Measurements from ENCODE around the gene CDK5.
"Not testable (repeated sequence)": the region's sequence is repeated elsewhere in the genome, so short reads cannot be mapped to it uniquely, and the experiment has no call there.

The CDK5 gene

DNA sequence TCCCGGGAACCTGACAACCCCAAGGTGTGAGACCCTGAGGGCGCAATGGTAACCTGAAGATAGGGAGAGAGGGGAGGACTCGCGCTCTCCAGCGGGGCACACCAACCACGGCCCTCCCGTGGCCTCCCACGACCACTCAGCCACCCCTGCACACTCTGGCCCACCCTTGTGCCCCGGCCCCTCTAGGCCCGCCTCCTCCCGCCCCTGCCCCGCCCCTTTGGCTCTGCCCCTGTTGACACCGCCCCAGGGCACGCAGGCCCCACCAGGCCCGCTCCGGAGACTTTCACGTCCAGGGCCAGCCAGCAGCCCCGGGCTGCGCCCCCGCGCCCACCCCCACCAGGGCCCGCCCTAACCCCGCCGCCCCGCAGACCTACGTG lies 44.4 kb downstream of the CDK5 start:
- no peak for DNase-seq

DNA sequence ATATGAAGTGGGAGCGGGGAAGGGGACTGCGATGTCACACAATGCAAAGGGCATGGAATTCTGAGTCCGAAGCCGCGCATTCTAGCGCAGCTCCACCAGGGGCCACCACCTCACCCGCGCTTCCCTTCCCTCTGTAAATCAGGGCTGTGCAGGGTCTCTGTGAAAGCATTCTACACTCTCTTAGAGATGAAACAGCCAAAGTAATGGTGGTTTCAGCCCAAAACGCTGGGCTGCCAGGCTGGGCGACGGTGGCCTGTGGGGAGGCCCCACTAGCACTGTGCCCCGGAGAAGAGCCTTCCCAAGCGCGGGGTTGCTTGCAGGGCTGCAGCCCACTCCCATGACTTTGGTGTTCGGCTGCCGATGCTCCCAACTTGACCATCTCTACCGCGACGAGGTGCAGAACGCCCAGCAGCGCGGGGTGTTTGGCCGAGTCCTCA lies 44.8 kb downstream of the CDK5 start:
- no peak for DNase-seq

DNA sequence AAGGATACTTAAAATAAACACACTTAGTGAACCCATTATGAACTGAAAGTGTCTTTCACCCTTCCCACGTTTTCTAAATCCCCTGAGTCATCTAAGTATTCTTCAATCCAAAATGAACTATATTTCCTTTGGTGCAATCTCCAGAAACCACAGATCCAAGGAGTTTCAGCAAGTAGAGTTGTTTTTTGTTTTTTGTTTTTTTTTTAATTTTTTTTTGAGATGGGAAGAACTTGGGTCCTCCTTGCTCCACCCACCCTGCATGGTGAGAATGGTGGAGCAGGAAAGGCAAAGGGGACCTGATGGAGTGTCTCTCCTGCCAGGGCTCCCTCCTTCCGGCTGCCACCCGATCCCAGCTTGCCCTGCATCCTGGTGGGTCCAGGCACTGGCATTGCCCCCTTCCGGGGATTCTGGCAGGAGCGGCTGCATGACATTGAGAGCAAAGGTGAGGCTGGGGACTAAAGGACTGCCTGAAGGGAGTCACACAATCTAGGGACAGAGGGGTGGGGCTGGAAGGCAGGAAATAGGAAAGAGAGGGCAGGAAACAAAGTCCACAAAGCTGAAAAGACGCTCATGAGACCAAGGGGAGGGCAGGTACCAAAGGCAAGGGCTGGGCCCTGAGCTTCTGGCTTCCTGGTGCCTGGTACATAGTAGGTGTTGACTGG lies 45.5 kb downstream of the CDK5 start:
- DNase-seq: no peak

DNA sequence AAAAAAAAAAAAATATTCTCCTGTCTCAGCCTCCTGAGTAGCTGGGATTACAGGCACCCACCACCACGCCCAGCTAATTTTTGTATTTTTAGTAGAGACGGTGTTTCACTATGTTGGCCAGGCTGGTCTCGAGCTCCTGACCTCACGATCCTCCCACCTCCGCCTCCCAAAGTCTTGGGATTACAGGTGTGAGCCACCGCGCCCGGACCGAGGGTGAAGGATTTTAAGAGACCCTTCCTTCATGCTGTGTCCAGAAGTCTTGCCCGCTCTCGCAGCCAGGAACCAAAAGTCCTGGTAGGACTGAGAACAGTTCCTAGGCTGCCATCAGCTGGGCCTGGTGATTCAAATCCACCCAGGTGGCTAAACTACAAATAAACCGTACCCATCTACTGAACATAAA lies 46.1 kb downstream of the CDK5 start:
- DNase-seq: not testable (repeated sequence)

DNA sequence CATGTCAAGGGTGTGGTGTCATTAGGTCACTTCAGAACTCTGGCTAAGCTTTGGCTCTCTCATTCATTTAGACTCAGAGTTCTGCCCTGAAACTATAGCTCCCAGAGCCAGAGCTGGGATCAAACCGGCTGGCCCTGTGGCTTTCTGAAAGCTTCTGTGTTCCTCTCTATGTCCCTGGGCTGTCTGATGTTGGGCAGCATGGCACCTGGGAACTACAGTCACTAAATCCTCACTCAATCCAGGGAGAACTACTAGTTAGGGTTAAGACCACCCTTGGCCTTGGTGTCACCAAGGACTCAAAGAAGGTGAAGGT lies 46.6 kb downstream of the CDK5 start:
- no peak for DNase-seq

DNA sequence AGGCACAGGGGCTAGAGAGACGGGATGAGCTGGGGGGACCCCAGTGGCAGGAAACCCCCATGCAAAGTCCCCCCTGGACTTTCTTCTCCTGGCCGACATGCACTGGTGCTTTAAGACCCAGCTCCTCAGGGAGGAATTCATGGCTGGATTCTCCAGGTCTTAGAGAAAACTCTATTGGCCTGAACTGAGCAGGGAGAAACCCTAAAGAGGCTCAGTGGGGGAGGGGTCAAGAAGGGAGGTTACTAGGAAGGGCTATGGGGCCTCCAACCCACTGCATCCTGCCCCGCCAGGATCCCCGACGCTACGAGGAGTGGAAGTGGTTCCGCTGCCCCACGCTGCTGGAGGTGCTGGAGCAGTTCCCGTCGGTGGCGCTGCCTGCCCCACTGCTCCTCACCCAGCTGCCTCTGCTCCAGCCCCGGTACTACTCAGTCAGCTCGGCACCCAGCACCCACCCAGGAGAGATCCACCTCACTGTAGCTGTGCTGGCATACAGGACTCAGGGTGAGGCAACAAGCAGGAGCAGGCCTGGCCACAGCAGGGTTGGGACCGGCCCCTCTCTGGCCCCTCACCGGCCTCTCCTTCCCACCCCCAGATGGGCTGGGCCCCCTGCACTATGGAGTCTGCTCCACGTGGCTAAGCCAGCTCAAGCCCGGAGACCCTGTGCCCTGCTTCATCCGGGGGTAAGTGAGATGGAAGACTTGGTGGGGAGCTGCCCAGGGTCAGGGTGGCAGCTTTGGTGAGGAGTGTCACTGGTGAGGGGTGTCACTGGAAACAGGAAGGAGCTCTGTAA lies 47.2 kb downstream of the CDK5 start:
- DNase-seq: peak; percentile 37

DNA sequence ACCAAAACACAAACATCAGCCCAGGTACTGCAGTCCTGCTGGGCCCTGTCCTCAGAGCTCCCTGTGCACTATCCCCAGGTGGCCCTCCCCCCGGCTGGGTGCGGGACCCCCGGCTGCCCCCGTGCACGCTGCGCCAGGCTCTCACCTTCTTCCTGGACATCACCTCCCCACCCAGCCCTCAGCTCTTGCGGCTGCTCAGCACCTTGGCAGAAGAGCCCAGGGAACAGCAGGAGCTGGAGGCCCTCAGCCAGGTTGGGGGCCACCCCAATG lies 47.7 kb downstream of the CDK5 start:
- DNase-seq: no peak

DNA sequence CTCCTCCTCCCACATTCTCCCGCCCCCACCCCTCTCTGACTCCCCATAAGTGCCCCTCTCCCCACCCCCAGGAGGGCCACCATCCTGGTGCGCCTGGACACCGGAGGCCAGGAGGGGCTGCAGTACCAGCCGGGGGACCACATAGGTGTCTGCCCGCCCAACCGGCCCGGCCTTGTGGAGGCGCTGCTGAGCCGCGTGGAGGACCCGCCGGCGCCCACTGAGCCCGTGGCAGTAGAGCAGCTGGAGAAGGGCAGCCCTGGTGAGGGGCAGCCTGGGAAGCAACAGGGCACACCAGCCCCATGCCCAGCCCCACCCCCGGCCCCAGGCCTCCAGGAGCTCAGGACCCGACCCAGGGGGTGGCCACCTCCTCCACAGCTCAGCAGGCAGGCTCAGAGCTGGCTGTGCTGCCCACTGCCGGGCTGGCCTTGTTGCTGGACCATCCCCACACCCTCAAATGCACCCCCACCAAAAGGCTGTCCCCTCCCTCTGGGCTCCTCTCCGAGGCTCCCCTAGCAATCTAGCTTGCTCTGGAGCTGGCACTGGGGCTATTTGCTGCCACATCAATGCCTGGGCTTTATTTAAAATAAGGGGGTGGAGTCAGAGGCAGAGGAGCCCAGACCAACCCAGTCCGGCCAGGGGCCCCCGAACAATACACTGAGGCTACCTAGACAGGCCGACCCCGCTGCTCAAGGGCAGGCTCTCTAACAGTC lies 48.2 kb downstream of the CDK5 start:
- DNase-seq: no peak

DNA sequence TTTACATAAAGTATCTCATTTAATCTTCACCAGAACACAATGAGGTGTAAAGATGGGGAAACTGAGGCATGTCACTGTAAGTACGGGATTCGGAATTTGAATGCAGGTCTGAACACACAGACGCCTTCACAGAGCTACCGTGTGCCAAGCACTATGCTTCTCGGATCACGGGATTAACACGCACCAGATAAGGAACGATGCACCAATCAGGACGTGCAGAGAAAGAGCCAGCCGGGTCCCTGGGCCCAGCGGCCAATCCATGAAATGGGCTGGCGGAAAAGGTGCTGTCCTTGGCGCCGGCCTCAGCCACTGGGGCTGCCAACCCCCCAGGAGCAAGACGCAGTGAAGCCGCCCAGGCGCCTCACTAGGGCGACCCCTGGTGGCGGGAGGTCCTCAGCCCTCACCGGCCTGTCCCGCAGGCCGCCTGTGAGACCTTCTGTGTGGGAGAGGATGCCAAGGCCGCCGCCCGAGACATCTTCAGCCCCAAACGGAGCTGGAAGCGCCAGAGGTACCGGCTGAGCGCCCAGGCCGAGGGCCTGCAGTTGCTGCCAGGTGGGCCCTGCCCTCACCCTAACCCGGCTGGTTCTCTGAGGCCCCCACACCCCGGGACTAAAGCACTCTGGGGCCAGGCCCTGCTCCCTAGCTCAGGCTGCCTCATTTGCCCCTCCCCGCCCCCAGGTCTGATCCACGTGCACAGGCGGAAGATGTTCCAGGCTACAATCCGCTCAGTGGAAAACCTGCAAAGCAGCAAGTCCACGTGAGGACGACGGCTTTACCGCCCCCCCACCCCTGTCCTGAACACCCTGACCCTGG lies 49.0 kb downstream of the CDK5 start:
- peak; percentile 79 for DNase-seq

DNA sequence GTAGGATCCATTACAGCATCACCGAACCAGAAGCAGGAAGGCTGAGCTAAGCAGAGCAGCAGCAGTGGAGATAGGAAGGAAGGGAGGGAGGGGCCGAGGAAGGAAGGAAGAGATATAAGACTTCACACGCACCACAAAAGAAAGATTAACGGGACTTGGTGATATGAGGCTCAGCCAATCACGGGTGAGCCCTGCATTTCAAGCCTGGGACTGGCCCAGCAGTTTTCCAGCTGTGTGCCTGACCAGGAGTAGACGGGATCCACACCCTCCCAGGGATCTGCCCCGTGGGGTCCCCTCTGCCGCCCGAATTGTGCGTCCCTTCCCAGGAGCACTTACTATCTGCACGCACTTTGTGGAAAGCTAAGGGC lies 49.6 kb downstream of the CDK5 start:
- no peak for DNase-seq

DNA sequence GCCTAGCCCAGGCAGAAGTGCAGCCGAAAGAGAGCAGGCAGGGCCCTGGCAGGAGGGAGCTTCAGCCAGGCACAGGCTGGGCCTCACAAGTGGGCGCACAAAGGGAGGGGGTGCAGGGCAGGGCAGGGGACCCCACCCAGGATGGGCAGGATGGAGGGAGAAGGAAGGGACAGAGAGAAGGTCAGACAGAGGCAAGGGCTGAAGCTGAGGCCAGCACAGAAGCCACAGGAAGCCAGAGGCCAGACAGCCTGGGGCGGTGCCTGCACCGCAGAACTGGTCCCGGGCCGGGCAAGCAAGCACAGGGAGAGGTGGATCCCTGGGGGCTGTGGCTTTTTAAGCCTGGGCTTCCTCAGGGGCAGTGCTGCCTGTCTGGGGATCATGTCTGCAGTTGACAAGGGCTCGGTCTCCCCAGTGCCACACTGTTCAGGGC lies 50.2 kb downstream of the CDK5 start:
- DNase-seq: no peak

DNA sequence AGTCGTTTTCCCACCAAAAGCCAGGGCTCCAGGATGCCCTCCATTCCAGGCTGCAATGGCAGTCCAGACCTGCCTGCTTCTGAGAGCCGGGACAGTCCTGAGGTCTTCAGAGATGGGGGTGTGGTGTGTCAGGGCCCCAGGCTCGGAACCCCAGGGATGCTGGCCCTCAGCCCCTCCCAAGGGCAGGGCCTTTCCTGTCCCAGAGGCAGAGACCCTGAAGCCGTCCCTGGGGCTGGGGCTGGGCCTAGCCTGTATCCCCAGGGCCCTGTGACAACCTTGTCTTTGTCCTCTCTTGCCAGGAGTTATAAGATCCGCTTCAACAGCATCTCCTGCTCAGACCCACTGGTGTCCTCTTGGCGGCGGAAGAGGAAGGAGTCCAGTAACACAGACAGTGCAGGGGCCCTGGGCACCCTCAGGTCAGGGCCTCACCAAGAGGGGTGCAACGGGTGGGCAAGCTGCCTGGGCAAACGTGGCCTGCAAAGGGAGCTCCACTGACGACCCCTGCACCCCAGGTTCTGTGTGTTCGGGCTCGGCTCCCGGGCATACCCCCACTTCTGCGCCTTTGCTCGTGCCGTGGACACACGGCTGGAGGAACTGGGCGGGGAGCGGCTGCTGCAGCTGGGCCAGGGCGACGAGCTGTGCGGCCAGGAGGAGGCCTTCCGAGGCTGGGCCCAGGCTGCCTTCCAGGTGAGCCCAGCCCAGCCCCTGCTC lies 51.0 kb downstream of the CDK5 start:
- no peak for DNase-seq

DNA sequence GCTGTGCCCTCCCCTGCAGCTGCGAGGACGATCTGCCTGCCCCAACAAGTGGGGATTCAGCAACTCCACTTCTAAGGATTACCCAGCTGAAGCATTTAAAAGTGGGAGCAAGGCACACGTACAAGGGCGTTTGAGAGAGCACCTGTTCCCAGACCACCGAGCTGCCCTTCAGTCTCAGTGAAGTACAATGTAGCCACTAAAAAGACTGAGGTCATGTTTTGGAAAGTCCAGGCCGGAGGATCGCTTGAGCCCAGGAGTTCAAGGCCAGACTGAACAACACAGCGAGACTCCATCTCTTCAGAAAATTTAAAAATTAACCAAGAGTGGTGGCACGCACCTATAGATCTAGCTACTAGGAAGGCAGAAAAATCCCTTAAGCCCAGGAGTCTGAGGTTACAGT lies 52.1 kb downstream of the CDK5 start:
- no peak for DNase-seq

Measured in effector CD4-positive, alpha-beta T cell (primary cell).